IPS-20b (cell line): ENCODE data around the gene PARP11.
"Not testable (repeated sequence)": the region's sequence is repeated elsewhere in the genome, so short reads cannot be mapped to it uniquely, and the experiment has no call there.

Experiments used
- H3K27ac ChIP-seq: one replicate; pipeline ENCODE4 v1.5.1; 2013; ENCODE audit warnings: low read length
- H3K27me3 ChIP-seq: 2 replicates; pipeline ENCODE4 v1.6.1; 2013; ENCODE audit warnings: mild to moderate bottlenecking, low read length, inconsistent platforms; ENCODE audit not compliant: insufficient read depth
- H3K36me3 ChIP-seq: 2 replicates; pipeline ENCODE4 v1.6.1; 2013; ENCODE audit warnings: low read depth, mild to moderate bottlenecking, inconsistent platforms, low read length, moderate library complexity; ENCODE audit not compliant: insufficient read depth
- H3K4me1 ChIP-seq: 2 replicates; pipeline ENCODE4 v1.6.1; 2013; ENCODE audit warnings: mild to moderate bottlenecking, control low read depth, inconsistent platforms, low read length, moderate library complexity; ENCODE audit not compliant: insufficient read depth
- H3K4me3 ChIP-seq: 2 replicates; pipeline ENCODE4 v1.5.1; 2013; ENCODE audit warnings: mild to moderate bottlenecking, low read length, inconsistent platforms
- H3K9ac ChIP-seq: 2 replicates; pipeline ENCODE4 v1.6.1; 2013; ENCODE audit warnings: low read depth, mild to moderate bottlenecking, inconsistent platforms, low read length, moderate library complexity
- H3K9me3 ChIP-seq: 2 replicates; pipeline ENCODE4 v1.6.1; 2013; ENCODE audit warnings: mild to moderate bottlenecking, low read depth, low read length, inconsistent platforms; ENCODE audit not compliant: insufficient read depth

PARP11 gene

GRCh38 chr12:3882406-3882805 is 9.2 kb upstream of the PARP11 start:
- H3K27me3 ChIP-seq, result no peaks in the 10 kb centered on the region
- no peak overlapping the region for H3K9ac ChIP-seq
- no peak overlapping the region for H3K27ac ChIP-seq
- H3K4me3 ChIP-seq, result no peak overlapping the region
- H3K4me1 ChIP-seq, result peaks cover 15% of the 10 kb centered on the region; the same call in 1 of the 2 replicates
- H3K36me3 ChIP-seq, result no peaks in the 10 kb centered on the region
- H3K9me3 ChIP-seq, result no peaks in the 10 kb centered on the region

DNA sequence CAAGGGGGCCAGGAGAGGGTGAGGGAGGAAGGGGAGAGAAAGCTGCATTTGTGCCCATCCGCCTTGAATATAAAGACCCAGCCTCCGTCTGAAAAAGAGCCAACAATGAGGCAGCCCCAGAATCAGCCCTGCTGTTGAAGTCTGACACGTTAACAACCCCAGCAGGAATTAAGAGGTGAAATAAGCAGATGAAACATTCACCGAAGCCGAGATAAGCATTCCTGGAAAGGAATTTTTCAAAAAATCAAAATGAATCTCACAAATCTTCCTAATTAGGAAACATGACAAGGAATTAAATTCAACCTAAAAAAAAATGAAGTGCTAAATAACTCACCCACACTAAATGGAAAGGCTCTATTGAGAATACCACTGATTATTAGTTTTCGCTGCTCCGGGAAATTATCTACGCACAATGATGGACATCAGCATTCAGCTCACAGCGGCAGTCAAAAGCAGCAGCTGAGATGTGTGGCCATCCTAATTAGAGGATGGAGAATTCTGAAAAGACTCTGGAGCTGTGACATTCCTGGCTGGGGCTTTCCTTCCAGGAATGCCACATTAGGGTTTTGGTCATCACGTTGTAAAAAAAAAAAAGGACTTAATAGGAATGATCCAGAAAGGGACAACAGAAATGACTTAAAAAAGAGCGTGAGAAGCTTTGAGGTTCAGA is 8.2 kb upstream of the PARP11 start:
- no peaks in the 10 kb centered on the region for H3K27me3 ChIP-seq
- H3K27ac ChIP-seq, result no peak overlapping the region
- no peaks in the 10 kb centered on the region for H3K36me3 ChIP-seq
- H3K4me1 ChIP-seq, result peaks cover 15% of the 10 kb centered on the region; the same call in 1 of the 2 replicates
- H3K4me3 ChIP-seq, result no peak overlapping the region
- no peaks in the 10 kb centered on the region for H3K9me3 ChIP-seq
- no peak overlapping the region for H3K9ac ChIP-seq

- Histone ChIP-seq H3K9me3 (no peaks in the 10 kb centered on the region), H3K27me3 (no peaks in the 10 kb centered on the region), H3K27ac (no peak overlapping the region), H3K9ac (no peak overlapping the region), H3K4me1 (peaks cover 13% of the 10 kb centered on the region; the same call in 1 of the 2 replicates), H3K36me3 (no peaks in the 10 kb centered on the region), H3K4me3 (no peak overlapping the region)
These were observed 6.6 kb upstream of the PARP11 start for GRCh38 chr12:3879846-3880245.

DNA sequence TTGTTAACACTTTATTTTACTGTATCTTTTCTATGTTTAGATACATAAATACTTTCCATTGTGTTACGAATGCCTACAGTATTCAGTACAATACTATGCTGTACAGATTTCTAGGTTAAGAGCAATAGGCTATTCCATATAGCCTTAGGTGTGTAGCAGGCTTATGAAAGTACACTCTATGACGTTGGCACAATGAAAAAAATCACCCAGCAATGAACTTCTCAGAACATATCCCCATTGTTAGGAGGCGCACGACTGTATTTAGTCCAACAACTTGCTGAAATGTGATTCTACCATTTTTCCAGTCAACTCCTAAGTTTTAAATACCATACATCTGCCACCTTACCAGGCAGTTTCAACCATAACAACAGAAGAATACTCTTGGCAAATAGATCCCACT is 1.8 kb downstream of the PARP11 start:
- no peak overlapping the region for H3K27ac ChIP-seq
- peak overlapping the region; percentile 88; the same call in 1 of the 2 replicates for H3K4me3 ChIP-seq
- H3K4me1 ChIP-seq, result peaks cover 13% of the 10 kb centered on the region
- H3K9me3 ChIP-seq, result peaks cover 6% of the 10 kb centered on the region
- no peaks in the 10 kb centered on the region for H3K36me3 ChIP-seq
- H3K9ac ChIP-seq, result no peak overlapping the region
- H3K27me3 ChIP-seq, result no peaks in the 10 kb centered on the region

- Histone ChIP-seq H3K27ac (no peak overlapping the region), H3K4me1 (peaks cover 13% of the 10 kb centered on the region), H3K36me3 (no peaks in the 10 kb centered on the region), H3K4me3 (no peak overlapping the region), H3K9me3 (peaks cover 16% of the 10 kb centered on the region), H3K9ac (no peak overlapping the region), H3K27me3 (no peaks in the 10 kb centered on the region)
These were observed 3.3 kb downstream of the PARP11 start for GRCh38 chr12:3869865-3870264.

DNA sequence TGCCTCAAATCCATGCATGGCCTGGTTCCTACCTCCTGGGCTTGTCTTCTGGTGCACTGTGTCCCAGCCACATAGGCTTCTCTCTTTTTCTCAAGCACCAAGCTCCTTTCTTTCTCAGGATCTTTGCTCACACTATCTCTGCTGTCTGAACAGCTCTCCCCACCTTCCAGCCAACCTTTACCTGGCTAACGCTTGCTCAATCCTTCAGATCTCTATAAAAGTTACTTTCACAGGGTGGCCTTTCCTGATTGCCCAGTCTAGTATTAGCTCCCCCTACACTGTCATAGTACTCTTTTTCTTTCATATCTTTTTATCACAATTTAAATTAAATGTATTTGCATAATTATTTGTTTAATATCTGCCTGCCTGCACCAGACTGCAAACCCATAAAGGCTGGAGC is 3.8 kb downstream of the PARP11 start:
- H3K27ac ChIP-seq, result no peak overlapping the region
- H3K4me3 ChIP-seq, result no peak overlapping the region
- H3K4me1 ChIP-seq, result peaks cover 13% of the 10 kb centered on the region
- H3K9ac ChIP-seq, result no peak overlapping the region
- H3K9me3 ChIP-seq, result peaks cover 16% of the 10 kb centered on the region
- H3K36me3 ChIP-seq, result no peaks in the 10 kb centered on the region
- H3K27me3 ChIP-seq, result no peaks in the 10 kb centered on the region

DNA sequence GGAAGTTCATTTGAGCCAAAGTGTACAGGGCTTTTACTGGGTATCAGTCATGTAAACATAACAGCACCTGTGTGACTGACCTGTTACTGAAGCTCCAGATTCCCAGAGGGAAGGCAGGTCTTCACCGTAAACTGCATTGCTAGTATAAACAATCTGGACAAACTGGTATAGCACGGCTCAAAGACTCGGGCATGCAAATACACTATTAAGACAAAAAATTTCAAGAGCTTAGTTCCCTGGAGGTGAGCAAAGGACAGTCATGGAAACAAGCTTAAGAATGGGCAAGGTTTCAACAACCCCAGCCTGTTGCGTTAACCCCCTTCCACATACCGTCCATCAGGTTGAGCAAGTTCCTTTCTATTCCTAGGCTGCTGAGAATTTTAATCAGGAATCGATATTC is 9.4 kb downstream of the PARP11 start:
- H3K36me3 ChIP-seq, result 0 out of 2 replicates have a peak, but pooled peaks cover 5% of the 10 kb centered on the region
- no peaks in the 10 kb centered on the region for H3K27me3 ChIP-seq
- H3K9ac ChIP-seq, result no peak overlapping the region
- no peak overlapping the region for H3K27ac ChIP-seq
- no peak overlapping the region for H3K4me3 ChIP-seq
- H3K4me1 ChIP-seq, result no peaks in the 10 kb centered on the region
- peaks cover 16% of the 10 kb centered on the region for H3K9me3 ChIP-seq

- Histone ChIP-seq H3K36me3 (no peaks in the 10 kb centered on the region), H3K9ac (no peak overlapping the region), H3K27ac (no peak overlapping the region), H3K4me3 (no peak overlapping the region), H3K4me1 (no peaks in the 10 kb centered on the region), H3K27me3 (no peaks in the 10 kb centered on the region), H3K9me3 (0 out of 2 replicates have a peak, but pooled peaks cover 4% of the 10 kb centered on the region)
These were observed 30.7 kb downstream of the PARP11 start for GRCh38 chr12:3842517-3842916.

DNA sequence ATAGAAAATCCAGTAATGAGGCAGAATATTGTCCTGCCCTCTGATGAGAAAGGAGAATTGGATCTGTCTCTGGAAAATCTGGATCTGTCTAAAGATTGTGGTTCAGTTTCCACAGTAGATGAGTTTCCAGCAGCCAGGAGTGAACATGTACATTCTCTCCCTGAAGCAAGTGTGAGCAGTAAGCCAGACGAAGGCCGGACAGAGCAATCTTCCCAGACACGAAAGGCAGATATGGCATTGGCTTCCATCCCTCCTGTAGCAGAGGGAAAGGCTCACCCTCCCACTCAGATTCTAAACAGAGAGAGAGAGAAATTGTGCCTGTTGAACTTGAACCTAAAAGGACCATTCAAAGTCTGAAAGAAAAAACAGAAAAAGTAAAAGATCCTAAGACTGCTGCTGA is 31.4 kb downstream of the PARP11 start:
- H3K27ac ChIP-seq, result no peak overlapping the region
- no peak overlapping the region for H3K4me3 ChIP-seq
- no peak overlapping the region for H3K9ac ChIP-seq
- H3K36me3 ChIP-seq, result no peaks in the 10 kb centered on the region
- no peaks in the 10 kb centered on the region for H3K9me3 ChIP-seq
- no peaks in the 10 kb centered on the region for H3K4me1 ChIP-seq
- no peaks in the 10 kb centered on the region for H3K27me3 ChIP-seq

DNA sequence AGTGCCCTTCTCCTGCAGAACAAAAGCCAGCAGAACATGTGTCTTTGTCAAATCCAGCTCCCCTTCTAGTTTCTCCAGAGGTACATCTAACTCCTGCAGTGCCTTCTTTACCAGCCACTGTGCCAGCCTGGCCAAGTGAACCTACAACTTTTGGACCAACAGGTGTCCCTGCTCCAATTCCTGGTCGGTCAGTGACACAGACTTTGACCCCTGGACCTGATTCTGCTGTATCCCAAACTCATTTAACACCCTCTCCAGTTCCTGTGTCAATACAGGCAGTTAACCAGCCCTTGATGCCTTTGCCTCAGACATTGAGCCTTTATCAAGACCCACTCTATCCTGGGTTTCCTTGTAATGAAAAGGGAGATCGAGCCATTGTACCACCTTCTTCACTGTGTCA is 32.4 kb downstream of the PARP11 start:
- H3K4me1 ChIP-seq, H3K4me3 ChIP-seq, H3K36me3 ChIP-seq, H3K27me3 ChIP-seq, H3K27ac ChIP-seq, H3K9ac ChIP-seq, H3K9me3 ChIP-seq: not testable (repeated sequence)

GRCh38 chr12:3839745-3840144 is 33.5 kb downstream of the PARP11 start:
- not testable (repeated sequence) for H3K36me3 ChIP-seq, H3K27ac ChIP-seq, H3K27me3 ChIP-seq, H3K4me3 ChIP-seq, H3K9ac ChIP-seq, H3K9me3 ChIP-seq, H3K4me1 ChIP-seq

DNA sequence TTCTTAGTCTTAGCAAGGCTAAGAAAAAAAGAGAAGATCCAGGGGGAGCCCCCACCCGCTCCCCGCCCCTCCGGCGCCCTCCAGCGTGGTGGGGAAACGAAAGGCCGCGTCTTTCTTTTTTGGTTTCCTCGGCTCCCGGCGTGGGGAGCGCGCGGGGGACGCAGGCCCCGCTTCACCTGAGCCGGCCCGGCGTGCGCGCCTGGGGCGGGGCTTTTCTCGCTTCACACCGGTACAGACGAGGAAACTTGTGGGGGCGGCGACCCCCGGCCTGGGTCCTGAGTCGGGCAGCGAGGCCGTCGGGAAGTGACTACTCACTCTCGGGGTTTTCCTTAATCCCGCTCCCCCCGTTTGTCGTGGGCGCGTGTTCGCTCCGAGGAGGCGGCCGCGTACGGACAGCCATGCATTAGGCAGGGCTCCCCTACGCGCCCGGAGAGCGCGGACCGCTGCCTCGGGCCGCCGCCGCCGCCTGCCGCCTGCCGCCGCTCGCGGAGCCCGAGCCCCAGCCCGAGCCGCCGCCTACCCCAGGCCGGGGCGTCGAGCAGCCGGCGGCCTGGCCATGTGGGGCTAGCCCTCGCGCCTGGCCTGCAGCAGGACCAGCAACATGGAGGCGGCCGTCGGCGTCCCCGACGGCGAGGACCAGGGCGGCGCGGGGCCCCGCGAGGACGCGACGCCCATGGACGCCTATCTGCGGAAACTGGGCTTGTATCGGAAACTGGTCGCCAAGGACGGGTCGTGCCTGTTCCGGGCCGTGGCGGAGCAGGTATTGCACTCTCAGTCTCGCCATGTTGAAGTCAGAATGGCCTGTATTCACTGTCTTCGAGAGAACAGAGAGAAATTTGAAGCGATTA is 34.3 kb downstream of the PARP11 start:
- not testable (repeated sequence) for H3K4me3 ChIP-seq, H3K4me1 ChIP-seq, H3K9me3 ChIP-seq, H3K9ac ChIP-seq, H3K27me3 ChIP-seq, H3K36me3 ChIP-seq, H3K27ac ChIP-seq
